Bronchial epithelial cell (primary cell): ENCODE measurements around the gene MRPS26. TPM values are rescaled to one million over a fixed set of nuclear protein-coding genes. Genes with fewer than 3 reads are reported as not detected.
A peak's percentile ranks its signal among the peaks of the same experiment; 100 is the strongest.

Experiments
- DNase-seq: peaks from one replicate; pipeline ENCODE4 v3.0.0-alpha.2; 2010; ENCODE audit warnings: low read depth
- FAIRE-seq: peaks from 2 replicates; lab custom pipeline; 2011; peaks lifted over from hg19 to GRCh38; lab: Jason Lieb, UNC
- H3K27me3 ChIP-seq: 2 replicates; pipeline ENCODE4 v1.5.1; 2011; ENCODE audit warnings: low read length; ENCODE audit not compliant: control insufficient read depth, insufficient read depth
- H3K36me3 ChIP-seq: 2 replicates; pipeline ENCODE4 v1.5.1; 2011; ENCODE audit warnings: low read length; ENCODE audit not compliant: control insufficient read depth, insufficient read depth
- H3K4me3 ChIP-seq: 2 replicates; pipeline ENCODE4 v1.5.1; 2011; ENCODE audit warnings: mild to moderate bottlenecking, low read depth, low read length, control low read depth
- CTCF ChIP-seq: IDR thresholded peaks from 2 replicates; pipeline ENCODE4 v1.5.1; 2011; ENCODE audit warnings: mild to moderate bottlenecking, moderate library complexity, low read length, control low read depth, inconsistent platforms; ENCODE audit not compliant: insufficient read depth, severe bottlenecking
- total RNA-seq: library from RNA; depleted of rRNA; stranded (reverse); fragments of >200 nt; gene quantifications from 2 replicates; pipeline ENCODE4 v1.2.1, GENCODE V29; 2014

MRPS26 gene
- total RNA-seq, 1 donor from 2014 or later = 69.5 TPM

- Histone ChIP-seq H3K36me3 (no peaks in the 10 kb centered on the region), H3K4me3 (no peak overlapping the region), H3K27me3 (no peaks in the 10 kb centered on the region)
- DNase-seq = no peak
- no peak for FAIRE-seq
- no peak for TF ChIP-seq CTCF
Measured at GRCh38 chr20:3090565-3090964, 44.7 kb downstream of the MRPS26 start.

- FAIRE-seq (no peak), DNase-seq (no peak)
- no peaks in the 10 kb centered on the region for H3K27me3 ChIP-seq
- TF ChIP-seq CTCF = no peak
- no peaks in the 10 kb centered on the region for H3K36me3 ChIP-seq
- H3K4me3 ChIP-seq = peak overlapping the region; percentile 14
Measured at GRCh38 chr20:3092611-3093379, 46.9 kb downstream of the MRPS26 start.

DNA sequence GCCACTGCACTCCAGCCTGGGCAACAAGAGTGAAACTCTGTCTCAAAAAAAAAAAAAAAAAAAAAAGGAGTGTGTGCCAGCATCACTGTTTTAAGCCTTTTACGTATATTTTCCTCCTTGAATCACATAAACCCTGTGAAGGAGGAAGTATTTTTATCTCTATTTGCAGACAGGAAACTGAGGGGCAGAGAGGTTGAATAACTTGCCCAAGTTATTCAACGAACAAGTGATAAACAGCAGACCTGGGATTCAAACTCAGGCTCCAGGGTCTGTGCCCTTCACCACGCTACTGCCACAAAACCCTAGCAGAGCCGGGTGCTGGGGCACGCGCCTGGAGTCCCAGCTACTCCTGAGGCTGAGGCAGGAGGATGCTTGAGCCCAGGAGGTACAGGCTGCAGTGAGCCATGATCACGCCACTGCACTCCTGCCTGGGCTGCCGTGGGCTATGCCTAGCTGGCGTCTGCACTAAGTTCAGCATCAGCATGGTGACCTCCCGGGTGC lies 48.1 kb downstream of the MRPS26 start:
- Histone ChIP-seq H3K27me3 (no peaks in the 10 kb centered on the region), H3K36me3 (no peaks in the 10 kb centered on the region), H3K4me3 (no peak overlapping the region)
- no peak for FAIRE-seq
- DNase-seq = no peak
- no peak for TF ChIP-seq CTCF

GRCh38 chr20:3094848-3095629 lies 49.2 kb downstream of the MRPS26 start:
- Histone ChIP-seq H3K4me3 (no peak overlapping the region), H3K27me3 (no peaks in the 10 kb centered on the region), H3K36me3 (no peaks in the 10 kb centered on the region)
- TF ChIP-seq CTCF = no peak
- DNase-seq (peak; percentile 18), FAIRE-seq (no peak)

Other genes with a start within 250 kb of the MRPS26 start
- gene CPXM1, start 245.4 kb upstream of the MRPS26 start, total RNA-seq = not detected in 2 replicates
- not detected in 2 replicates for gene C20orf141, start 231.1 kb upstream of the MRPS26 start, total RNA-seq
- not detected in 2 replicates for gene TMEM239, start 229.7 kb upstream of the MRPS26 start, total RNA-seq
- gene PCED1A, start 205.4 kb upstream of the MRPS26 start, total RNA-seq = 12.9 and 17.9 TPM in 2 replicates
- gene VPS16, start 205.3 kb upstream of the MRPS26 start, total RNA-seq = 33.2 and 33.4 TPM in 2 replicates
- 20.8 and 25.2 TPM in 2 replicates for gene PTPRA, start 172.6 kb upstream of the MRPS26 start, total RNA-seq
- gene GNRH2, start 2.4 kb upstream of the MRPS26 start, total RNA-seq = 0.13 and 0.53 TPM in 2 replicates
- not detected in 2 replicates for gene OXT, start 25.6 kb downstream of the MRPS26 start, total RNA-seq
- not detected in 2 replicates for gene AVP, start 38.7 kb downstream of the MRPS26 start, total RNA-seq
- 11.3 and 17.9 TPM in 2 replicates for gene FASTKD5, start 113.8 kb downstream of the MRPS26 start, total RNA-seq
- 1.9 and 2.1 TPM in 2 replicates for gene UBOX5, start 113.8 kb downstream of the MRPS26 start, total RNA-seq
- 11.3 and 20.0 TPM in 2 replicates for gene LZTS3, start 127.5 kb downstream of the MRPS26 start, total RNA-seq
- 57.6 and 72.7 TPM in 2 replicates for gene DDRGK1, start 158.6 kb downstream of the MRPS26 start, total RNA-seq
- 36.9 and 45.5 TPM in 2 replicates for gene ITPA, start 163.4 kb downstream of the MRPS26 start, total RNA-seq
- gene SLC4A11, start 193.1 kb downstream of the MRPS26 start, total RNA-seq = 3.2 and 5.1 TPM in 2 replicates